GM03348 (cell line): ENCODE data around the gene METTL18.

ENCODE experiments used
- DNase-seq: peaks from one replicate; pipeline ENCODE4 v3.0.0; 2012; ENCODE audit warnings: low spot score

The METTL18 gene

DNA sequence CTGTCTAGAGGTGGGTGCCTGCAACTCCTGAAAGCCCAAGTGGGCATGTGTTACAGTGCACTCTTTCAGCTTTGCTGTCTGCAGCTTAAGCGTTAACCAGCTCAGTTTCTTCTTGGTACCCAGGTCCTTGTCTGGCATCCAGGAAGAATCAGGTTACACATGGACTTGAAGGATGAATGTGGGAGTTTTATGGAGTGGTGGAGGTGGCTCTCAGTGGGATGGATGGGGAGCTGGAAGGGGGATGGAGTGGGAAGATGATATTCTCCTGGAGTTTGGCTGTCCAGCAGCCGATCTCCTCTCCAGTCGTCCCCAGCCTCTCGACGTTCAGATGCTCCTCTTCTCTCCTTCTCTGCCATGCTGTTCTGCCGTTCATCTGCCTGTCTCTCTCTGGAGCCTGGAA is 9.4 kb downstream of the METTL18 start:
- no peak for DNase-seq

DNA sequence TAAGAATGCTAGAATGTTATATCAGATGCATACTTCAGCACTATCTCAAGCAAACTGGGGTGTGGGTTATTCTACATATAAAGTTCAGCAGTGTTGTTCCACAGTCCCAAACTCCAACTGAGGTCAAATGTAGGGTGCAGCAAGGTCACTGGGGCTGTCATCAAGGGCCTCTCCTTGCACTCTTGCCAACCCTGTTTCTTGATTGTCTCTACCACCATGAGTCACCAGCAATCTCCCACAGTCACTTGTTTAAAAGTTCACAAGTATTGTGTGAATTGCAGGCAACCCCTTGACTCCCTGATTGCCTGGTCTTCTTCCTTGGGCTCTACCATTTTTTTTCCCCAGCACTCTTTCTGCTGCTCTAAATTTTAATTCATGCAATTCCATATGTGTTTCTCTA is 10.6 kb downstream of the METTL18 start:
- DNase-seq, result no peak

DNA sequence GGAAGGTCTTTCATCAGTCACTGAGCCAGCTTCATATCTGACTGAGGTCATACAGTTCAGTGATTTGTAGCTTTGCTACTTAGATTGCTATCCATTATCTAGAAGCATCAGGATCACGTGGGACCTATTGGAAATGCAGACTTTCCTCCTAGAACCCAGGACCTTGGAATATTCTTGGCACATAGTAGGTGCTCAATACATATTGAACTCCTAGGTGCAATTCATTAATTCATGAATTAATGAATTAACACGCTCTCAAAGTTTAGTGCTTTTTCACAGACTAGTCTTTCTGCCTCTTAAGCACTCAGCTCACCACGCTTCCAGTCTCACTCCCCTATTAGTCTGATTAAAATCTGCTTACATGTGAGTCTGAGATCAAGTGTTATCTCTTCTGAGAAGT is 12.1 kb downstream of the METTL18 start:
- DNase-seq, result no peak

DNA sequence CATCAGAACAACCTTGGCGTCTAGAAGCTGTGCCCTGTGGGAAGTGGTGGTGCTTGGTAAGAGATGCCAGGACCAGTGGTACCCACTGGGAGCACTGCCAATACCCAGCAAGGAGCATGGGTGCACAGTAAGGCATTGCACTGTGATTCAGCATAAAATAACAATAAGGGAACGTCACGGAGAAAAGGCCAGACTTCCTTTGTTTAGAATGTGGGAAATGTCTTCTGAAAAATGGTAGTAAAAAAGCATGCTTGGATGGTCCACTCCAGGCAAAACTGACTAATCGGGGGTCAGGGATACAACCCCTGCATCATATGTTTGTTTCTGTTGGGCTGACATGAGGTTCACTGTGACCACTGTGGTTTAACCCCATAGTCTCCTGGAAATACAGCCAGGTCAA is 14.7 kb downstream of the METTL18 start:
- no peak for DNase-seq

DNA sequence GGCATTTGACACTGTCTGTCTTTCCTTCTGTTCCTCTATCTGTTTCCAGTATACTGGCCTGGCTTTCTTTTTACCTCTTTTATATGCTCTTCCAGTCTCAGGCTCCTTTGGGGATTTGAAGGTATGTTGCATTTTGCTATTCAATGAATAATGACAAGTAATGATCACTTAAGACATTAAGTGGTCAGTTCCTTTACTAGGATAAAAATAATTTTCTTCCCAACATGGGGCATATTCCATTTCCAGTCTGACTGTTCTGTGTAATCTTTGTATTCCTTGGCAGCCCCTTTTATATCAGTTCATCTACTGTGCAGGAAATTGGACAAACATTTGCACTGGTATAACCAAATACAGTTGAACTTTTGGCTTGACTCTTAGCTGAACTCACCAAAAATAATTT is 15.6 kb downstream of the METTL18 start:
- DNase-seq, result no peak

DNA sequence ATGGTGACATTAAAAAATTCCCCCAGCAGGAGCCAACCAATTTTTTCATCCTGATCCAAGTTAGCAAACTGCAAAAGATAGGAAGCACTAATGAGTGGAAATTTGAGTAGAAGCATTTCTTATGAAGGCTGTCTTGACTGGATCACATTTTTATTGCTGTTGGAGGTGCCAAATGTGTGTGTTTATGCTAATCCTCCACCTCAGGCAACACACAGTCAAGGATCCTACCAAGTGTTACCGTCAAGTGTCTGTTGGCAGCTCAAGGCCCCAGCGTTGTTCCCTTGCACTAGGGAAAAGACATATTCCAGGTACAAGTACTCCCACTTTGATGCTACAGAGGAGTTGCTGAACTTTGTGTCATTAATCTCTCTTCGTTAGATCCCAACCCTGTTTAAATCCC is 18.3 kb downstream of the METTL18 start:
- DNase-seq, result no peak

DNA sequence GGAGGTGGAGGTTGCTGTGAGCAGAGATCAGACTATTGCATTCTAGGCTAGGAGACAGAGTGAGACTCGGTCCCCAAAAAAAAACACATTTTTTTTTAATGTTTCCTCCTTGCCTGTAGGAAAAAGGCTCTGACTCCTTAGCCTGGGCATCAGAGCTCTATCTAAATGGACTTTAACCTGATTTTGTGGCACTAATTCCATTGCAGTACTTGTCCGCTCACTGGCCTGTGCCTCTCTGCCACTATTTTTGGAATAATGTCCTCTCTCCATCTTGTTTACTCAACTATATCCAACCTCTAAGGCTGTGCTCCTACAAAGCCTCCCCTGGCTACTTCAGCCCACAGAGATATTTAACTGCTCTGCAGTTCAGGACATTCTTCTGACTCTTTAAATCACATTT is 26.5 kb downstream of the METTL18 start:
- DNase-seq, result no peak

DNA sequence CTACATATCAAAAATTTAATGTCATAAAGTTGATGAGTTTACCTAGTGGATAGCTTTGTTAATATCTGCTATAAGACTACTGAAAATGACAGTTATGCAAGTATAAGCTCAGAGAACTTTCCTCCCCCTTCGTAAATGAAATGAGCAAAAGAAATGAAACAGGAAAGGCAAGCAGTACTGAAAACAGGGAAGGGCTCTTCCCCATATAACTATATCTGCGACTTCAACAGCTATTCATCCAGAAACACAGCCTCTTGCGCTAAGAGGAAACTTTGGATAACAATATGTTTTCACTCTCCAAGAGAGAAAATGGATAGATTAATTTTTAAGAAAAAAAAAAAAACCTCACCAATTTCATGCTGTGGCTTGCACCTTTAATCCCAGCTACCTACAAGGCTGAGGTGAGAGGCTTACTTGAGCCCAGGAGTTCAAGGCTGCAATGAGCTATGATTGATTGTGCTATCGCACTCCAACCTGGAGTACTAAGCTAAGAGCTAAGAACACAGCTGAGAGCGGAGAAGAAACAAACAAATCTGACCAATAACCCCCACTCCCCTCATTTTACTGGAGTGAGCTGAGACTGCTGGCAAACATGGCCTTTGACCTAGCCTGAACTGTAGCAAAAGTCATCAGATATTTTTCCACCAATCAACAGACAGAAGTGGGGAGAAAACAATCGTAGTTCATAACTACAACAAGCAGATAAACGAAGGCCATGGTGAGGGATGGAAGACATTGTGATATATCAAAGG is 29.0 kb downstream of the METTL18 start:
- DNase-seq, result no peak

DNA sequence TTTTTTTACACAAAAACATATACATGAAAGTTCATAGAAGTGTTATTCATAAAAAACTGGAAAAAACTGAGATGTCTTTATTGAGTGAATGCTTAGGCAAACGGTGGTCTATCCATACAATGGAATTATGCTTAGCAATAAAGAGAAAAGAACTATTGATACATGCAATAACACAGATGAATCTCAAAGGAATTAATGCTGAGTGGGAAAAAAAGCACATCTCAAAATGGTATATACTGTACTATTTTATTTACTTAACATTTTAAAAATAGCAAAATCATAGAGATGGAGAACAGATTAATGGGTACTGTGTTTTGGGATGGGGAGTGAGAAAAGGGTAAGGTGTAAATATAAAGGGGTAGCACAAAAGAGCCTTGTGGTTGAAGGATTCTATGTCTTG is 29.8 kb downstream of the METTL18 start:
- no peak for DNase-seq

DNA sequence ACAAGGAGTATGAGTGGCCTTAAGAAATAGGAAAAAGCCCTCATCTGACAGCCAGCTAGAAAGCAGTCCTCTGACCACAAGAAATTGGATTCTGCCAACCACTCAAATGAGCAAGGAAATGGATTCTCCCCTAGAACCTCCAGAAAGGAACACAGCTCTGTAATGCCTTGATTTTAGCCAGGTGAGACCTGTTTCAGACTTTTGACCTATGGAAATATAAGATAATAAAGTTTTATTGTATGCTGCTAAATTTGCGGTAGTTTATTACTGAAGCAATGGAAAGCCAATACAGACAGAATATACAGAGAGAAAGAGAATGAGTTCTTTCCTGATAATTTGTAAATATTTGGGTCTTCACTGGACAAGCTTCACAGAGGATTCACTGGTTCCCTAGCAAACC is 32.0 kb downstream of the METTL18 start:
- DNase-seq, result no peak

DNA sequence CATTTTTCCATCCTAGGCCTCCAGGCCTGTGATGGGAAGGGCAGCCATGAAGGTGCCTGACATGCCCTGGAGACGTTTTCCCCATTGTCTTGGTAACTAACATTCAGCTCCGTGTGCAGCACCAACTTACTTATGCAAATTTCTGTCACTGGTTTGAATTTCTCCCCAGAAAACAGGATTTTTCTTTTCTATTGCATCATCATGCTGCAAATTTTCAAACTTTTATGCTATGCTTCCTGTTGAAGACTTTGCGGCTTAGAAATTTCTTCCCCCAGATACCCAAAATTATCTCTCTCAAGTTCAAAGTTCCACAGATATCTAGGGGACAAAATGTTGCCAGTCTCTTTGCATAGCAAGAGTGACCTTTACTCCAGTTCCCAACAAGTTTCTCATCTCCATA is 35.7 kb downstream of the METTL18 start:
- DNase-seq, result no peak

DNA sequence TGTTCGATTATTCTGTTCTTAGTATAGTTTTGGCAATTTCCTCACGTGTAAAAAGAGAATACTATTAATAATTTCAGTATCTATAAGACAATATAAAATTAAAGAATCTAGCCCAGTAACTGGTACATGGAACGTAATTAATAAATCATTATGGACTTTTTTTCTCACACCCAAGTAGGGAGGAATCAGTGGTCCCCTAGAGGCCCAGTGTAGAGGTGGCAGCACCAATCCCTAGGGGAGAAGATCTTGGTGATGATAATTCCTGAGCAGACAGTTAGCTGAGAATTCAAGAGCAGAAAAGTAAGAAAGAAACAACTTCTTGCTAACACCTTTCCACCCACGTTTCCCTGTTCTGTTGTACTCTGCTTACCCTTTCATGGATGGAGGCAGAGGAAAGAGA is 41.2 kb downstream of the METTL18 start:
- no peak for DNase-seq

DNA sequence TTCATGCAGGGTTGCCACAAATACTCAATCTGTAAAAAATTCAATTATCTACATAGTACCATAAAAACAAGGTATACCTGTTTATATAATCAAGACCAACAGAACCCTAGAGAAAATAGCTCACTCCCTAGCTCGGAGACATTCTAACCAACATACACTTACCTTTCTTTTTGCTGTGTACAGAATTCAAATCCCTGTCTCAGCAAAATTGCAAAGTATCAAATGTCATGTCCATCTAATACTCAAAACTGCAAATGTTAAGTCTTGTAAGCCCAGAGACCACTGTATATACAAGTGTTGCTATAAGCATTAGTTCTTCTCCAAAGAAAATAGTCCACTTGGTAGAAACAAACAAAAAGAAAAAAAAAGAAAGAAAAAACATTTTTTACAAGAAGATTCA is 44.7 kb downstream of the METTL18 start:
- no peak for DNase-seq

DNA sequence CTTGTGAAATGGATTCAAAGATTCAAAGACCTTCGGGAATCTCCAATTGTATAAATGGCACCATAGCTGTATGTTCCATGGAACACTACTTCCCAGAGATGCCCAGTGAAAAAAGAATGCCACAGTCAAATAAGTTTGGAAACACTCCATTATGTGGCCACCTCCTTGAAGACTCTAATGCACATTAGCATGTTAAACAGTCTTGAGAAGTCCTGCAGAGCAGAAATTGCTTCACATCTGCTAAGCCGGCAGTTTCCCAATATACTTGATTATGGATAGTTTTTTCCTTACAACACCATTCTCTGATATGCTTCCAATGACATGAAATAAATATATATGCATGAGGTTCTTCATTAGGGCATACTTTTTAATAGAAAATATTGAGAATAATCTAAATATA is 48.2 kb downstream of the METTL18 start:
- no peak for DNase-seq

DNA sequence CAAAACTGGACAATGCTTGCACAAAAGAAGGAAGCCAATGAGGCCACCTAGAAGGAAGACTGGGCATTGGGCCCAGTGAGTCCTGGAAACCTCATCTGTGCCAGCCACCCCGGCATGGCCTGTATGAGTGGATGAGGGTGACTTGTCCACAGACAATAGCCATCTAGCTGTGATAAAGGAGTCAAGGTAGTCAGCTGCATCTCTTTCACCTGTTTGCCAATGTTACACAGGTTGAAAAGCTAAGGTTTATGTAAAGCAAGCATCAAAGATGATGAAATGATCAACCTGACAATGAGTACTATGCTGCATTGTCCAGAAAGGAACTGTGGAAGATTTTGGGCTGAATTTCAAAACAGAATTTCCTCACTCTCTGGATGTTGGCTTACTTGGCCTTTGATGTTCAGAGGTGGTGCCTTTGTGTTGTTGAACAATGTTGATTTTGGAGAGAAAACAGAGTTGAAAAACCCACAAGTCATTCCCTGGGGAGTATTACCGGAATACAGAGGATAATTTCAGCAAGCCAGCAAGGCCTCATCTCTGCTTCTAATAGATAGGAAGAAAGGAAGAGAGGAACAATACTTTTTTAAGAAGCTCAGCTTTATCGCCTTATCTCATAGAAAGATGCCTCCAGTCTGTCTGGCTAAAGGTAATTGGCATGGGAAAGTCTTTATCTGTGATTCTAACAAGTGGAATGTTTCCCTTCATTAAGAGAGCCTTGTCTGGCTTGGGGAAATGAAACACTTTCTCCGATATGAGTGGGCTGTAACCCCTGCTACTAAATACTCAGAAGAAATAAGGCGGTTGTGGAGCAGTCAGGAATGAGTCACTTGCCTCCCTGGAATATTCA is 49.5 kb downstream of the METTL18 start:
- no peak for DNase-seq
